Posterior cingulate gyrus (tissue), 11 donors: Measurements from ENCODE around the gene P2RX2.

ENCODE experiments used
- DNase-seq, 10 donors: peaks; one replicate each; pipeline versions ENCODE4 v3.0.0 to v3.0.0-alpha.2; 2020 to 2021; ENCODE audit warnings: mixed read lengths in 3 of 10
- intact Hi-C: fragments of 100-400 bp; cut with DNase I; formaldehyde crosslinking; loops from one replicate; pipeline ENCODE4 v1.15.1; 2023

P2RX2 gene

GRCh38 chr12:132631666-132632065, 13.1 kb downstream of the P2RX2 start:
- intact Hi-C loops = no loop called here
- DNase-seq = peak in 3 of 10 donors; percentile 33 to 59 (median 54)

GRCh38 chr12:132632521-132633228, 14.1 kb downstream of the P2RX2 start:
- peak in 3 of 10 donors; percentile 25 to 69 (median 62) for DNase-seq
- intact Hi-C loops = no loop called here

GRCh38 chr12:132633398-132633797, 14.8 kb downstream of the P2RX2 start:
- DNase-seq = peak in 3 of 10 donors; percentile 9 to 45 (median 17)
- intact Hi-C loops = no loop called here

- peak in 3 of 10 donors; percentile 35 to 47 (median 38) for DNase-seq
- intact Hi-C loops = no loop called here
Observed at GRCh38 chr12:132633901-132634300, 15.3 kb downstream of the P2RX2 start.

GRCh38 chr12:132634411-132634990, 15.9 kb downstream of the P2RX2 start:
- peak in 3 of 10 donors; percentile 26 to 59 (median 53) for DNase-seq
- intact Hi-C loops = no loop called here

- intact Hi-C loops = no loop called here
- peak in 3 of 10 donors; percentile 51 to 74 (median 63) for DNase-seq
Observed at GRCh38 chr12:132635076-132635955, 16.7 kb downstream of the P2RX2 start.

- DNase-seq = peak in 3 of 10 donors; percentile 23 to 63 (median 52)
- intact Hi-C loops = no loop called here
Observed at GRCh38 chr12:132637811-132638210, 19.2 kb downstream of the P2RX2 start.

- DNase-seq = peak in 6 of 10 donors; percentile 29 to 92 (median 60)
- intact Hi-C loops = no loop called here
Observed at GRCh38 chr12:132638541-132639408, 20.2 kb downstream of the P2RX2 start.

GRCh38 chr12:132639956-132640520, 21.5 kb downstream of the P2RX2 start:
- intact Hi-C loops = no loop called here
- DNase-seq = peak in 3 of 10 donors; percentile 30 to 69 (median 37)

- intact Hi-C loops = no loop called here
Observed at GRCh38 chr12:132640936-132641335, 22.4 kb downstream of the P2RX2 start.

GRCh38 chr12:132641811-132642650, 23.5 kb downstream of the P2RX2 start:
- peak in 3 of 10 donors; percentile 62 to 71 (median 69) for DNase-seq
- intact Hi-C loops = no loop called here

More at GRCh38 chr12:132640936-132641335, 22.4 kb downstream of the P2RX2 start:
- peak in 3 of 10 donors; percentile 10 to 62 (median 52) for DNase-seq

- intact Hi-C loops = no loop called here
- peak in 3 of 10 donors; percentile 45 to 80 (median 75) for DNase-seq
Observed at GRCh38 chr12:132642846-132643835, 24.6 kb downstream of the P2RX2 start.

- intact Hi-C loops = no loop called here
- DNase-seq = peak in 2 of 10 donors; percentile 3 to 7
Observed at GRCh38 chr12:132646850-132647249, 28.3 kb downstream of the P2RX2 start.

- intact Hi-C loops = no loop called here
- DNase-seq = peak in 3 of 10 donors; percentile 5 to 20 (median 8)
Observed at GRCh38 chr12:132647858-132648257, 29.3 kb downstream of the P2RX2 start.

- DNase-seq = peak in 3 of 10 donors; percentile 33 to 77 (median 61)
- intact Hi-C loops = no loop called here
Observed at GRCh38 chr12:132648616-132649225, 30.1 kb downstream of the P2RX2 start.

- DNase-seq = peak in 3 of 10 donors; percentile 43 to 80 (median 76)
- intact Hi-C loops = no loop called here
Observed at GRCh38 chr12:132649226-132649945, 30.8 kb downstream of the P2RX2 start.
